K562 (cell line): ENCODE data around the gene TRMT112. TPM values are rescaled to one million over a fixed set of nuclear protein-coding genes. Genes with fewer than 3 reads are reported as not detected.

Source experiments
- BCL6 ChIP-seq: fragments of 250-450 bp; sonication (Bioruptor Pico); IDR thresholded peaks from 2 replicates; pipeline ENCODE4 v1.4.0; 2020
- CBX8 ChIP-seq: fragments of 200-600 bp; sonication (generic); IDR thresholded peaks from 2 replicates; pipeline ENCODE4 v1.6.1; 2012; ENCODE audit warnings: borderline replicate concordance, mixed run types, low read depth, mild to moderate bottlenecking, moderate library complexity, mixed read lengths, low read length, control low read depth, inconsistent platforms; ENCODE audit not compliant: poor library complexity, severe bottlenecking; ENCODE audit errors: extremely low read depth
- CREB3L1 ChIP-seq: fragments of 450-650 bp; IDR thresholded peaks from 2 replicates; pipeline ENCODE4 v1.6.1; 2014; ENCODE audit warnings: low read depth, mild to moderate bottlenecking, moderate library complexity, borderline replicate concordance
- ELF4 ChIP-seq: fragments of 450-650 bp; formaldehyde crosslinking; IDR thresholded peaks from 2 replicates; pipeline ENCODE4 v1.4.0; 2022; ENCODE audit warnings: missing genetic modification characterization
- FOXJ2 ChIP-seq: fragments of 200-800 bp; sonication (Bioruptor generic); IDR thresholded peaks from 2 replicates; pipeline ENCODE4 v1.6.1; 2016; ENCODE audit warnings: missing genetic modification characterization, missing compliant biosample characterization
- ILF3 ChIP-seq: fragments of 450-650 bp; IDR thresholded peaks from 2 replicates; pipeline ENCODE4 v1.6.1; 2018; ENCODE audit warnings: antibody characterized with exemption, mild to moderate bottlenecking, moderate library complexity, borderline replicate concordance
- IRF9 ChIP-seq: fragments of 450-650 bp; IDR thresholded peaks from 2 replicates; pipeline ENCODE4 v1.6.1; 2016; ENCODE audit warnings: missing biosample characterization, missing genetic modification characterization
- MEF2D ChIP-seq: conservative IDR thresholded peaks from 2 replicates; pipeline ENCODE4 v1.6.1; 2016; ENCODE audit warnings: low read depth, missing genetic modification characterization, missing compliant biosample characterization
- NBN ChIP-seq: fragments of 450-650 bp; IDR thresholded peaks from 2 replicates; pipeline ENCODE4 v1.6.1; 2016; ENCODE audit warnings: low read depth, mild to moderate bottlenecking
- NCOR1 ChIP-seq: fragments of 450-650 bp; IDR thresholded peaks from 2 replicates; pipeline ENCODE4 v1.6.1; 2016; ENCODE audit warnings: mild to moderate bottlenecking, moderate library complexity
- NUFIP1 ChIP-seq: fragments of 450-650 bp; IDR thresholded peaks from 2 replicates; pipeline ENCODE4 v1.6.1; 2018; ENCODE audit not compliant: partially characterized antibody
- POLR2H ChIP-seq: IDR thresholded peaks from 2 replicates; pipeline ENCODE4 v1.6.1; 2016; ENCODE audit warnings: missing genetic modification characterization, low read depth, mild to moderate bottlenecking, control low read depth, missing compliant biosample characterization, moderate library complexity
- PRDM10 ChIP-seq: fragments of 450-650 bp; IDR thresholded peaks from 2 replicates; pipeline ENCODE4 v1.6.1; 2018; ENCODE audit not compliant: partially characterized antibody
- RBM15 ChIP-seq: fragments of 200-400 bp; formaldehyde crosslinking; IDR thresholded peaks from 2 replicates; pipeline ENCODE4 v1.6.1; 2018; ENCODE audit warnings: mild to moderate bottlenecking, low read length, moderate library complexity; ENCODE audit not compliant: insufficient read depth
- SIN3A ChIP-seq, 2 experiments: fragments of 150-350 bp in 1 of 2; IDR thresholded peaks; 2 replicates each; pipeline ENCODE4 v1.6.1; 2011 to 2016; ENCODE audit warnings: borderline replicate concordance in 2 of 2, low read depth in 2 of 2, low read length in 2 of 2, mild to moderate bottlenecking in 2 of 2, moderate library complexity in 2 of 2; ENCODE audit not compliant: control insufficient read depth in 1 of 2
- TAL1 ChIP-seq: fragments of 450-650 bp; IDR thresholded peaks from 2 replicates; pipeline ENCODE4 v1.6.1; 2016; ENCODE audit warnings: mild to moderate bottlenecking
- YY1 ChIP-seq, 3 experiments: IDR thresholded peaks; 2 replicates each; pipeline ENCODE4 v1.6.1; 2011; ENCODE audit warnings: low read length in 2 of 3, mild to moderate bottlenecking in 2 of 3, moderate library complexity in 2 of 3, borderline replicate concordance in 1 of 3, control low read depth in 1 of 3, low read depth in 1 of 3; ENCODE audit not compliant: insufficient read depth in 3 of 3, insufficient replicate concordance in 2 of 3, control insufficient read depth in 1 of 3, insufficient read length in 1 of 3; ENCODE audit errors: extremely low read depth in 1 of 3
- ZNF124 ChIP-seq: sonication (generic); formaldehyde crosslinking; IDR thresholded peaks from 2 replicates; pipeline ENCODE4 v1.8.1; 2022; ENCODE audit warnings: missing genetic modification reagents
- ZNF217 ChIP-seq: sonication (generic); formaldehyde crosslinking; IDR thresholded peaks from 2 replicates; pipeline ENCODE4 v1.8.0; 2022; ENCODE audit warnings: mild to moderate bottlenecking, missing genetic modification reagents
- ZNF253 ChIP-seq: fragments of 250-450 bp; sonication (Bioruptor Pico); conservative IDR thresholded peaks from 2 replicates; pipeline ENCODE4 v1.6.1; 2021; ENCODE audit warnings: mild to moderate bottlenecking
- ZNF586 ChIP-seq: fragments of 450-650 bp; formaldehyde crosslinking; conservative IDR thresholded peaks from 2 replicates; pipeline ENCODE4 v1.4.0; 2020; ENCODE audit warnings: mild to moderate bottlenecking, moderate library complexity
- polyA plus RNA-seq, 8 experiments: library from polyadenylated mRNA; depleted of rRNA in 4 of 8; stranded (reverse) in 5 of 8; unstranded in 3 of 8; fragments of >200 nt; fragmentation: Nextera tagmentation in 2 of 8; fragmentation: Illumina TruSeq in 1 of 8; extraction: Ambion mirVana in 2 of 8; extraction: Trizol in 1 of 8; gene quantifications; 2 replicates each; pipeline versions ENCODE4 v1.2.1 to v1.2.3, GENCODE V29; 2011 to 2014; ENCODE audit warnings: inconsistent platforms in 1 of 8, missing spikeins in 1 of 8
- total RNA-seq, 7 experiments: library from RNA; depleted of rRNA in 6 of 7; stranded (reverse); fragments of >200 nt in 6 of 7; fragmentation: Illumina TruSeq in 2 of 7; extraction: Trizol in 2 of 7; gene quantifications; 2 replicates each; pipeline versions ENCODE4 v1.2.1 to v1.2.3, GENCODE V29; 2011 to 2021; ENCODE audit warnings: low replicate concordance in 1 of 7

TRMT112 gene
- total and polyA plus RNA-seq, 9 of the 15 experiments (the other 6 are each of a cell fraction or from before 2014, with no cell fraction given), result 162 to 444 (median 300) TPM

GRCh38 chr11:64357904-64358535 is 40.7 kb upstream of the TRMT112 start (continued):
- TF ChIP-seq NUFIP1 (no peak), CREB3L1 (no peak), YY1 (IDR thresholded peaks at IDR 0.05; ENCODE audit: borderline replicate concordance in 1 of 3, control insufficient read depth in 1 of 3, extremely low read depth in 1 of 3, insufficient read depth in 3 of 3, insufficient read length in 1 of 3, insufficient replicate concordance in 2 of 3, low read depth in 1 of 3, low read length in 2 of 3) (no peak), NBN (no peak), RBM15 (no peak), ILF3 (no peak), ZNF586 (CRISPR knock-in tag) (no peak), PRDM10 (peak; percentile 32), TAL1 (no peak), POLR2H (tag) (no peak), CBX8 (no peak), BCL6 (no peak), ZNF253 (CRISPR knock-in tag) (no peak), SIN3A (IDR thresholded peaks at IDR 0.05; ENCODE audit: borderline replicate concordance in 2 of 2, control insufficient read depth in 1 of 2, low read depth in 2 of 2, low read length in 2 of 2) (no peak), FOXJ2 (tag) (no peak), MEF2D (tag) (no peak), NCOR1 (no peak), IRF9 (tag) (no peak), ELF4 (CRISPR knock-in tag) (no peak), ZNF124 (CRISPR knock-in tag) (no peak), ZNF217 (CRISPR knock-in tag) (no peak)
